CD14-positive monocyte (primary cell): ENCODE results near the gene FKBP1A. TPM values are rescaled to one million over a fixed set of nuclear protein-coding genes. Genes with fewer than 3 reads are reported as not detected.

ENCODE experiments used
- DNase-seq, 3 donors: peaks; one replicate each; pipeline ENCODE4 v3.0.0-alpha.2; 2011 to 2022
- H2AFZ ChIP-seq: 2 replicates; pipeline ENCODE4 v1.6.0; 2012; ENCODE audit warnings: mild to moderate bottlenecking, low read depth, low read length, inconsistent platforms; ENCODE audit not compliant: insufficient read depth, poor library complexity, severe bottlenecking
- H3K27ac ChIP-seq, 2 donors: 1 replicate in 1 of 2; 2 replicates in 1 of 2; pipeline ENCODE4 v1.5.1; 2012 to 2013; ENCODE audit warnings: low read length in 2 of 2, control low read depth in 1 of 2, inconsistent platforms in 1 of 2, low read depth in 1 of 2, mild to moderate bottlenecking in 1 of 2
- H3K27me3 ChIP-seq, 2 donors: one replicate each; pipeline versions ENCODE4 v1.6.0 to v1.6.1; 2011 to 2013; ENCODE audit warnings: low read length in 2 of 2; ENCODE audit not compliant: control insufficient read depth in 2 of 2, insufficient read depth in 2 of 2
- H3K36me3 ChIP-seq, 2 donors: replicated peaks in 1 of 2; 1 replicate in 1 of 2; 2 replicates in 1 of 2; pipeline versions ENCODE4 v1.5.1 to v1.6.1; 2012 to 2013; ENCODE audit warnings: low read length in 2 of 2, control low read depth in 1 of 2, inconsistent platforms in 1 of 2, mild to moderate bottlenecking in 1 of 2; ENCODE audit not compliant: insufficient read depth in 2 of 2, control insufficient read depth in 1 of 2
- H3K4me1 ChIP-seq, 2 donors: 1 replicate in 1 of 2; 2 replicates in 1 of 2; pipeline versions ENCODE4 v1.5.1 to v1.6.1; 2012 to 2013; ENCODE audit warnings: low read length in 2 of 2, control low read depth in 1 of 2, inconsistent platforms in 1 of 2, mild to moderate bottlenecking in 1 of 2, moderate library complexity in 1 of 2; ENCODE audit not compliant: insufficient read depth in 2 of 2, control insufficient read depth in 1 of 2
- H3K4me2 ChIP-seq: replicated peaks from 2 replicates; pipeline ENCODE3; 2012; ENCODE audit warnings: low read length, moderate library complexity, mild to moderate bottlenecking; ENCODE audit not compliant: poor library complexity, severe bottlenecking; ENCODE audit errors: extremely low read depth
- H3K4me3 ChIP-seq, 3 experiments: fragments of 200-600 bp in 1 of 3; sonication (generic) in 1 of 3; replicated peaks in 1 of 3; 1 replicate in 2 of 3; 2 replicates in 1 of 3; pipeline ENCODE4 v1.5.1; 2011 to 2013; ENCODE audit warnings: low read length in 3 of 3, mild to moderate bottlenecking in 3 of 3, control low read depth in 2 of 3, low read depth in 2 of 3, inconsistent platforms in 1 of 3, moderate library complexity in 1 of 3
- H3K79me2 ChIP-seq: 2 replicates; pipeline ENCODE4 v1.6.0; 2012; ENCODE audit warnings: mild to moderate bottlenecking, control low read depth, inconsistent platforms, low read length, moderate library complexity; ENCODE audit not compliant: insufficient read depth
- H3K9ac ChIP-seq: 2 replicates; pipeline ENCODE4 v1.6.0; 2017; ENCODE audit warnings: low read length, mild to moderate bottlenecking; ENCODE audit not compliant: insufficient read depth, poor library complexity, severe bottlenecking
- H3K9me3 ChIP-seq, 2 donors: replicated peaks in 1 of 2; 1 replicate in 1 of 2; 2 replicates in 1 of 2; pipeline versions ENCODE4 v1.5.1 to v1.6.1; 2012 to 2013; ENCODE audit warnings: low read length in 2 of 2, control low read depth in 1 of 2; ENCODE audit not compliant: control insufficient read depth in 1 of 2, insufficient read depth in 1 of 2
- H4K20me1 ChIP-seq: 2 replicates; pipeline ENCODE4 v1.6.0; 2012; ENCODE audit warnings: mild to moderate bottlenecking, low read length, control low read depth, moderate library complexity; ENCODE audit not compliant: insufficient read depth
- H3K27ac Mint-ChIP-seq, 7 donors: one replicate each; pipeline ENCODE4 v1.8.0; 2020; ENCODE audit warnings: mild to moderate bottlenecking in 7 of 7, mixed read lengths in 7 of 7, moderate library complexity in 6 of 7, inconsistent platforms in 2 of 7
- H3K27me3 Mint-ChIP-seq, 3 donors: one replicate each; pipeline ENCODE4 v1.8.0; 2021 to 2022; ENCODE audit warnings: low read depth in 3 of 3, mild to moderate bottlenecking in 3 of 3, mixed read lengths in 3 of 3, moderate library complexity in 3 of 3, inconsistent platforms in 1 of 3
- H3K36me3 Mint-ChIP-seq, 2 donors: one replicate each; pipeline ENCODE4 v1.8.0; 2020; ENCODE audit warnings: mixed read lengths in 2 of 2, inconsistent platforms in 1 of 2, mild to moderate bottlenecking in 1 of 2
- H3K4me1 Mint-ChIP-seq: one replicate; pipeline ENCODE4 v1.8.0; 2020; ENCODE audit warnings: mild to moderate bottlenecking, mixed read lengths
- H3K4me3 Mint-ChIP-seq, 2 donors: one replicate each; pipeline ENCODE4 v1.8.0; 2020; ENCODE audit warnings: mild to moderate bottlenecking in 2 of 2, mixed read lengths in 2 of 2, moderate library complexity in 1 of 2
- H3K9me3 Mint-ChIP-seq, 7 donors: one replicate each; pipeline ENCODE4 v1.8.0; 2020 to 2022; ENCODE audit warnings: mixed read lengths in 7 of 7, mild to moderate bottlenecking in 6 of 7, moderate library complexity in 6 of 7, inconsistent platforms in 2 of 7
- CTCF ChIP-seq: fragments of 200-600 bp; IDR thresholded peaks from one replicate; pipeline ENCODE4 v1.8.0; 2022; ENCODE audit warnings: antibody characterized with exemption, mild to moderate bottlenecking
- WGBS: methylation state at CpG from one replicate; pipeline ENCODE4 v1.1.5; 2013; ENCODE audit warnings: missing lambda C conversion rate; ENCODE audit not compliant: insufficient coverage; 5-methylcytosine and 5-hydroxymethylcytosine counted together
- intact Hi-C, 2 donors: fragments of 100-400 bp; cut with micrococcal nuclease; formaldehyde crosslinking; loops; one replicate each; pipeline versions ENCODE4 v1.15.0 to v1.15.1; 2023
- polyA plus RNA-seq, 3 donors: library from polyadenylated mRNA; depleted of rRNA in 1 of 3; unstranded in 2 of 3; stranded (reverse) in 1 of 3; fragments of 300-500 nt in 2 of 3; fragments of >200 nt in 1 of 3; fragmentation: Illumina TruSeq in 2 of 3; gene quantifications; 1 replicate in 2 of 3; 2 replicates in 1 of 3; pipeline ENCODE4 v1.2.3, GENCODE V29; 2012 to 2021

FKBP1A gene
- polyA plus RNA-seq, 3 donors: 155 to 268 (median 194) TPM

- Histone ChIP-seq H3K9me3 (no peaks in the 10 kb centered on the region), H3K4me1 (no peaks in the 10 kb centered on the region), H2AFZ (no peak overlapping the region), H3K27ac (no peak overlapping the region), H3K4me3 (no peak overlapping the region), H3K9ac (no peak overlapping the region), H3K4me2 (no peak overlapping the region), H4K20me1 (peaks cover 92% of the 10 kb centered on the region), H3K79me2 (no peaks in the 10 kb centered on the region), H3K27me3 (no peaks in the 10 kb centered on the region), H3K36me3 (peaks cover 65 to 72% of the 10 kb centered on the region in 2 donors)
- peaks cover 11% of the 10 kb centered on the region for H3K4me1 Mint-ChIP-seq
- peaks cover 67 to 71% of the 10 kb centered on the region in 2 donors for H3K36me3 Mint-ChIP-seq
- no peak for TF ChIP-seq CTCF
- H3K27me3 Mint-ChIP-seq: peaks cover 0 to 3% (median 0%) of the 10 kb centered on the region in 3 donors
- intact Hi-C loops: no loop called here
- peaks cover 0 to 1% (median 0%) of the 10 kb centered on the region in 7 donors for H3K9me3 Mint-ChIP-seq
- WGBS: 75% methylated on average over 2 of the region's 3 CpGs
- H3K27ac Mint-ChIP-seq: no peak overlapping the region
- H3K4me3 Mint-ChIP-seq: no peak overlapping the region
- no peak for DNase-seq
These were observed 48.3 kb upstream of the FKBP1A start for GRCh38 chr20:1441133-1441532.

GRCh38 chr20:1440024-1440423 is 47.2 kb upstream of the FKBP1A start:
- no peak overlapping the region for H3K9ac ChIP-seq
- no peak overlapping the region for H3K4me2 ChIP-seq
- peaks cover 0 to 5% (median 0%) of the 10 kb centered on the region in 3 donors for H3K27me3 Mint-ChIP-seq
- H3K27ac Mint-ChIP-seq: no peak overlapping the region
- H3K4me3 ChIP-seq: no peak overlapping the region
- H3K27ac ChIP-seq: no peak overlapping the region
- WGBS: 96% methylated on average over 4 of the region's 6 CpGs
- H3K36me3 ChIP-seq: peaks cover 54 to 61% of the 10 kb centered on the region in 2 donors
- H3K4me3 Mint-ChIP-seq: no peak overlapping the region
- no peaks in the 10 kb centered on the region for H3K79me2 ChIP-seq
- H3K4me1 Mint-ChIP-seq: peaks cover 17% of the 10 kb centered on the region
- peaks cover 59 to 60% of the 10 kb centered on the region in 2 donors for H3K36me3 Mint-ChIP-seq
- peaks cover 0 to 1% (median 0%) of the 10 kb centered on the region in 7 donors for H3K9me3 Mint-ChIP-seq
- no peak for DNase-seq
- no peaks in the 10 kb centered on the region for H3K9me3 ChIP-seq
- no peaks in the 10 kb centered on the region for H3K27me3 ChIP-seq
- no peak for TF ChIP-seq CTCF
- H2AFZ ChIP-seq: no peak overlapping the region
- peaks cover 81% of the 10 kb centered on the region for H4K20me1 ChIP-seq
- peaks cover 4 to 5% of the 10 kb centered on the region in 2 donors for H3K4me1 ChIP-seq
- intact Hi-C loops: no loop called here
